ENCODE results near the gene OR6X1. TPM values are rescaled to one million over a fixed set of nuclear protein-coding genes. Genes with fewer than 3 reads are reported as not detected.

Gene OR6X1
- total RNA-seq, 1 donor = not detected

DNA sequence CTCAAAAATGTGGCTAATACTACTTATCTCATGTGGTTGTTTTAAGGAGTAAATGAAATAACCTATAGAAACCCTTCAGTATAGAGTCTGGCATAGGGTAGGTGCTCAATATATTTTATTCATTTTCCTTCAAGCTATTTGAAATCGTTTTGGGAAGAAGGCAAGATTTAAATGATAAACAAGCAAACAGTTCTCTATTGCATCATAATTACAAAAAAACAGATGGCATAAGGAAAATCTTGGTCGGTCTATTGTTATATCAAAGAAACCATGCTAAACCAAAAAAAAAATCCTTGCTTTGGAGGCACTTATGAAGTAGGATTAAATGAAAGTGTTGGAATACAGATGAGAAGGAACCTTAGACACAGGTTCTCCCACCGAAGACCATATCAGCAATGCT, 17.5 kb downstream of the OR6X1 start:
- DNase-seq (ENCODE audit: insufficient read length, low spot score, missing footprints) = no peak
- TF ChIP-seq, protein P1, sequence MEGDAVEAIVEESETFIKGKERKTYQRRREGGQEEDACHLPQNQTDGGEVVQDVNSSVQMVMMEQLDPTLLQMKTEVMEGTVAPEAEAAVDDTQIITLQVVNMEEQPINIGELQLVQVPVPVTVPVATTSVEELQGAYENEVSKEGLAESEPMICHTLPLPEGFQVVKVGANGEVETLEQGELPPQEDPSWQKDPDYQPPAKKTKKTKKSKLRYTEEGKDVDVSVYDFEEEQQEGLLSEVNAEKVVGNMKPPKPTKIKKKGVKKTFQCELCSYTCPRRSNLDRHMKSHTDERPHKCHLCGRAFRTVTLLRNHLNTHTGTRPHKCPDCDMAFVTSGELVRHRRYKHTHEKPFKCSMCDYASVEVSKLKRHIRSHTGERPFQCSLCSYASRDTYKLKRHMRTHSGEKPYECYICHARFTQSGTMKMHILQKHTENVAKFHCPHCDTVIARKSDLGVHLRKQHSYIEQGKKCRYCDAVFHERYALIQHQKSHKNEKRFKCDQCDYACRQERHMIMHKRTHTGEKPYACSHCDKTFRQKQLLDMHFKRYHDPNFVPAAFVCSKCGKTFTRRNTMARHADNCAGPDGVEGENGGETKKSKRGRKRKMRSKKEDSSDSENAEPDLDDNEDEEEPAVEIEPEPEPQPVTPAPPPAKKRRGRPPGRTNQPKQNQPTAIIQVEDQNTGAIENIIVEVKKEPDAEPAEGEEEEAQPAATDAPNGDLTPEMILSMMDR (IDR thresholded peaks at IDR 0.05; ENCODE audit: extremely low read depth, low read depth, low read length) = no peak

DNA sequence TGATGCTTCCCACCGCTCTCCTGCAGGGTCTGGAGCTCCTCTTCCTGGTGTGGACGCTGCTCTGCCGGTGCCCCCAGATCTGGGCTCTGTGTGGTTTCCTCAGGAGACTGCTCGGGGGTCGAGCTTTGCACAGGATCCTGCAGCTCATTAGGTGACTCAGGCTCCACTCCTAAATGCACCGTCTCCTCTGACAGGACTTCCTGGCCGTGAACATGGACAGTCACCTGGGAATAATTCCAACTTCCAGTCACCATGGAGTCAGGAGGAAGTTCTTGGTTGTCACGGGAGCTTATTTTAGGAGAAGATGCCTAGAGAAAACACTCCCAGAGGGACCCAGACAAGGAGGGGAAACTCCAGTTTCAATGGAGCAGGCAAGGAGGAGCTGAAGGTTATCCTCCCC, 24.7 kb downstream of the OR6X1 start:
- Histone ChIP-seq H3K36me3 (ENCODE audit: insufficient read depth, low read length) (peaks cover 59% of the 10 kb centered on the region), H3K9me3 (ENCODE audit: low read depth, low read length) (peaks cover 3% of the 10 kb centered on the region), H3K4me2 (ENCODE audit: insufficient read depth, low read length) (no peak overlapping the region), H3K4me3 (ENCODE audit: insufficient read depth, low read length) (no peak overlapping the region), H2AFZ (ENCODE audit: low read length) (no peak overlapping the region), H3K27me3 (ENCODE audit: insufficient read depth, low read length) (no peaks in the 10 kb centered on the region), H3K4me1 (ENCODE audit: insufficient read depth, low read length) (peaks cover 3% of the 10 kb centered on the region), H4K20me1 (ENCODE audit: insufficient read depth, low read length) (peaks cover 4% of the 10 kb centered on the region), H3K27ac (ENCODE audit: low read depth, low read length) (no peak overlapping the region), H3K79me2 (ENCODE audit: insufficient read depth, low read length) (peaks cover 26% of the 10 kb centered on the region)
- DNase-seq (ENCODE audit: insufficient read length, low spot score, missing footprints) = peak; percentile 80
- TF ChIP-seq, protein P1 (IDR thresholded peaks at IDR 0.05; ENCODE audit: extremely low read depth, low read depth, low read length) = no peak

More for the DNA sequence above, 17.5 kb downstream of the OR6X1 start:
- Histone ChIP-seq H4K20me1 (ENCODE audit: insufficient read depth, low read length) (peaks cover 14% of the 10 kb centered on the region), H2AFZ (ENCODE audit: low read length) (no peak overlapping the region), H3K79me2 (ENCODE audit: insufficient read depth, low read length) (peaks cover 94% of the 10 kb centered on the region), H3K4me2 (ENCODE audit: insufficient read depth, low read length) (no peak overlapping the region), H3K36me3 (ENCODE audit: insufficient read depth, low read length) (peaks cover 22% of the 10 kb centered on the region), H3K4me1 (ENCODE audit: insufficient read depth, low read length) (peaks cover 8% of the 10 kb centered on the region), H3K27me3 (ENCODE audit: insufficient read depth, low read length) (no peaks in the 10 kb centered on the region), H3K4me3 (ENCODE audit: insufficient read depth, low read length) (no peak overlapping the region), H3K27ac (ENCODE audit: low read depth, low read length) (no peak overlapping the region), H3K9me3 (ENCODE audit: low read depth, low read length) (no peaks in the 10 kb centered on the region)

DNA sequence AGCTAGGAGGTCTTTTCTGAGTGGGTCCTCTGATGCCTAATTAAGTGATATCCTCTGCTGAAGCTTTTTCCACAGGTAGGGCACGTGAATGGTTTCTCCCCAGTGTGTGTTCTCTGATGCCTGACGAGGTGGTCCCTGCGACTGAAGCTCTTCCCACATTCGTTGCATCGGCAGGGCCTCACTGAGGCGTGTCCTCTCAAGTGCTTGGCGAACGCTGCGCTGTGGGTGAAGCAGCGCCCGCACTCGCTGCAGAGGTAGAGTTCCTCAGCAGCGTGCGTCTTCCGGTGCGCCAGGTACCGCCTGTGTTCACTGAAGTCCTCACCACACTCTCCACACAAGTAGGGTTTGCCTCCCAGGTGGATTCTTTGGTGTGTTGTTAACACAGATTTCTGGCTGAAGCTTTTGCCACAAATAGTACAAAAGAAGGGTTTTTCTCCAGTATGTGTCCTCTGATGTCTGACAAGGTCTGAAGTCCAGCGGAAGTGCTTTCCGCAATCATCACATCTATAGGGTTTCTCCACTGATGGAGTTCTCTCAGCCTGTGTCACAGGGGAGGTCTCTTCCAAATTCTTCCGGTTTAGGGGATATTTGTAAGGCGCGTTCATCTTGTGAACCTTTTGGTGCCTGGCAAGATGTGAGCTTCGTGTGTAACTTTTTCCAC, 28.2 kb downstream of the OR6X1 start:
- H2AFZ ChIP-seq (ENCODE audit: low read length) = no peak overlapping the region
- no peaks in the 10 kb centered on the region for H3K27me3 ChIP-seq (ENCODE audit: insufficient read depth, low read length)
- no peak for DNase-seq (ENCODE audit: insufficient read length, low spot score, missing footprints)
- peaks cover 4% of the 10 kb centered on the region for H4K20me1 ChIP-seq (ENCODE audit: insufficient read depth, low read length)
- H3K9me3 ChIP-seq (ENCODE audit: low read depth, low read length) = peaks cover 3% of the 10 kb centered on the region
- peaks cover 3% of the 10 kb centered on the region for H3K4me1 ChIP-seq (ENCODE audit: insufficient read depth, low read length)
- no peak overlapping the region for H3K4me3 ChIP-seq (ENCODE audit: insufficient read depth, low read length)
- H3K79me2 ChIP-seq (ENCODE audit: insufficient read depth, low read length) = no peaks in the 10 kb centered on the region
- TF ChIP-seq, protein P1 (IDR thresholded peaks at IDR 0.05; ENCODE audit: extremely low read depth, low read depth, low read length) = no peak
- H3K4me2 ChIP-seq (ENCODE audit: insufficient read depth, low read length) = no peak overlapping the region
- peaks cover 58% of the 10 kb centered on the region for H3K36me3 ChIP-seq (ENCODE audit: insufficient read depth, low read length)
- no peak overlapping the region for H3K27ac ChIP-seq (ENCODE audit: low read depth, low read length)

DNA sequence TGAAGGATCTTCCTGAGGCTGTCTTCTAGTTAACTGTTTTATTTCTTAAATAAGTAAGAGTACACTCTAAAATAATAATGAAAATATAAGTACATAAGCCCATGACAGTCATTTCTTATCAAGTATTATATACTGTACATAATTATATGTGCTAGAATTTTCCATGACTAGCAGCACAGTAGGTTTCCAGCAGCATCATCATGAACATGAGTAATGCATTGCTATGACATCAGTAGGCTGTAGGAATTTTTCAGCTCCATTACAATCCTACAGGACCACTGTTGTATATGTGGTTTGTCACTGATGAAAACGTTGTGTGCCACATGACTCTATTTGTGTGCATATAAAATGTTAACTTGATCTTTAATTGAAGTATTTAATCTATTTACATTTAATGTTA, 34.9 kb downstream of the OR6X1 start:
- Histone ChIP-seq H3K27me3 (ENCODE audit: insufficient read depth, low read length) (peaks cover 13% of the 10 kb centered on the region), H4K20me1 (ENCODE audit: insufficient read depth, low read length) (no peaks in the 10 kb centered on the region), H3K36me3 (ENCODE audit: insufficient read depth, low read length) (peaks cover 4% of the 10 kb centered on the region), H2AFZ (ENCODE audit: low read length) (no peak overlapping the region), H3K4me1 (ENCODE audit: insufficient read depth, low read length) (no peaks in the 10 kb centered on the region), H3K79me2 (ENCODE audit: insufficient read depth, low read length) (no peaks in the 10 kb centered on the region), H3K4me2 (ENCODE audit: insufficient read depth, low read length) (no peak overlapping the region), H3K9me3 (ENCODE audit: low read depth, low read length) (no peaks in the 10 kb centered on the region), H3K27ac (ENCODE audit: low read depth, low read length) (no peak overlapping the region), H3K4me3 (ENCODE audit: insufficient read depth, low read length) (no peak overlapping the region)
- TF ChIP-seq, protein P1 (IDR thresholded peaks at IDR 0.05; ENCODE audit: extremely low read depth, low read depth, low read length) = no peak
- DNase-seq (ENCODE audit: insufficient read length, low spot score, missing footprints) = peak; percentile 77
